Stomach (tissue), 9 donors: ENCODE results near the gene HNRNPLL. TPM values are rescaled to one million over a fixed set of nuclear protein-coding genes. Genes with fewer than 3 reads are reported as not detected.
A peak's percentile ranks its signal among the peaks of the same experiment; 100 is the strongest.

ENCODE experiments used
- DNase-seq, 2 donors: peaks; one replicate each; pipeline versions ENCODE4 v3.0.0 to v3.0.0-alpha.2; 2013 to 2019
- H3K27ac ChIP-seq, 5 donors: fragments of 200-600 bp in 4 of 5; sonication (generic) in 4 of 5; one replicate each; pipeline ENCODE4 v1.5.1; 2013 to 2019; ENCODE audit warnings: mild to moderate bottlenecking in 1 of 5, moderate library complexity in 1 of 5
- H3K27me3 ChIP-seq, 3 donors: fragments of 200-600 bp; sonication (generic); one replicate each; pipeline ENCODE4 v1.5.1; 2017 to 2019; ENCODE audit warnings: mixed run types in 1 of 3
- H3K36me3 ChIP-seq, 4 donors: fragments of 200-600 bp; sonication (generic); 1 replicate in 3 of 4; 2 replicates in 1 of 4; pipeline ENCODE4 v1.5.1; 2016 to 2019
- H3K4me1 ChIP-seq, 4 donors: fragments of 200-600 bp; sonication (generic); one replicate each; pipeline ENCODE4 v1.5.1; 2016 to 2019
- H3K4me3 ChIP-seq, 4 donors: fragments of 200-600 bp; sonication (generic) in 3 of 4; one replicate each; pipeline ENCODE4 v1.5.1; 2016 to 2019; ENCODE audit warnings: mild to moderate bottlenecking in 1 of 4
- H3K9me3 ChIP-seq, 4 donors: fragments of 200-600 bp; sonication (generic); one replicate each; pipeline ENCODE4 v1.5.1; 2016 to 2019
- CTCF ChIP-seq, 7 experiments: fragments of 450-650 bp in 4 of 7; fragments of 200-600 bp in 3 of 7; sonication (generic) in 3 of 7; IDR thresholded peaks; one replicate each; pipeline ENCODE4 v1.5.1; 2016 to 2019; ENCODE audit warnings: antibody characterized with exemption in 7 of 7, control low read depth in 2 of 7, mild to moderate bottlenecking in 1 of 7
- EP300 ChIP-seq: sonication (generic); formaldehyde crosslinking; IDR thresholded peaks from one replicate; pipeline ENCODE4 v1.6.1; 2017; ENCODE audit warnings: antibody characterized with exemption
- POLR2A ChIP-seq, 4 donors: fragments of 450-650 bp; IDR thresholded peaks; one replicate each; pipeline ENCODE4 v1.6.1; 2016; ENCODE audit warnings: antibody characterized with exemption in 4 of 4, control low read depth in 2 of 4, mild to moderate bottlenecking in 1 of 4, moderate library complexity in 1 of 4
- POLR2AphosphoS5 ChIP-seq, 3 donors: sonication (generic); formaldehyde crosslinking; IDR thresholded peaks; one replicate each; pipeline ENCODE4 v1.6.1; 2016; ENCODE audit warnings: antibody characterized with exemption in 3 of 3
- WGBS, 5 donors: extraction: QIAGEN DNeasy Blood & Tissue Kit in 3 of 5; methylation state at CpG; one replicate each; pipeline versions ENCODE4 v1.1.5 to v1.1.7; 2013 to 2018; 5-methylcytosine and 5-hydroxymethylcytosine counted together
- intact Hi-C: fragments of 100-400 bp; cut with DNase I; formaldehyde crosslinking; loops from one replicate; pipeline ENCODE4 v1.15.1; 2023; ENCODE audit warnings: low total_unique reads
- polyA plus RNA-seq, 3 donors: library from polyadenylated mRNA; stranded (reverse); fragments of 200-250 nt; gene quantifications; one replicate each; pipeline ENCODE4 v1.2.3, GENCODE V29; 2013
- total RNA-seq, 5 donors: library from RNA; depleted of rRNA; stranded (reverse); fragments of >200 nt; gene quantifications; one replicate each; pipeline versions ENCODE4 v1.1.0 to v1.2.3, GENCODE V29; 2014 to 2016
- donor health status: healthy with polysubstance abuse.
- donor health status: Bipolar disorder and iron deficiency.
- donor health status: healthy.

The HNRNPLL gene
- total and polyA plus RNA-seq, 8 donors: 12.2 to 97.9 (median 25.7) TPM

GRCh38 chr2:38622210-38622609 lies 19.5 kb upstream of the HNRNPLL start:
- Histone ChIP-seq H3K27ac (no peak overlapping the region), H3K4me3 (no peak overlapping the region), H3K27me3 (no peaks in the 10 kb centered on the region), H3K4me1 (peaks cover under 1 to 31% (median 24%) of the 10 kb centered on the region in 4 donors), H3K36me3 (no peaks in the 10 kb centered on the region), H3K9me3 (no peaks in the 10 kb centered on the region)
- intact Hi-C loops: no loop called here
- no peak for DNase-seq
- WGBS, 5 donors: 59 to 70% (median 63%) methylated on average over 3 of the region's 3 CpGs
- TF ChIP-seq POLR2AphosphoS5 (IDR thresholded peaks at IDR 0.05) (no peak), CTCF (IDR thresholded peaks at IDR 0.05) (no peak), EP300 (no peak), POLR2A (IDR thresholded peaks at IDR 0.05) (no peak)

GRCh38 chr2:38621018-38621417 lies 18.3 kb upstream of the HNRNPLL start:
- no peak overlapping the region for H3K27ac ChIP-seq
- no peaks in the 10 kb centered on the region for H3K9me3 ChIP-seq
- no peaks in the 10 kb centered on the region for H3K27me3 ChIP-seq
- no peak for TF ChIP-seq CTCF (IDR thresholded peaks at IDR 0.05)
- TF ChIP-seq EP300: no peak
- no peak for TF ChIP-seq POLR2AphosphoS5 (IDR thresholded peaks at IDR 0.05)
- TF ChIP-seq POLR2A (IDR thresholded peaks at IDR 0.05): no peak
- H3K36me3 ChIP-seq: no peaks in the 10 kb centered on the region
- DNase-seq: no peak
- no peak overlapping the region for H3K4me3 ChIP-seq
- intact Hi-C loops: no loop called here
- H3K4me1 ChIP-seq: peaks cover 0 to 31% (median 19%) of the 10 kb centered on the region in 4 donors

GRCh38 chr2:38620282-38620977 lies 17.7 kb upstream of the HNRNPLL start:
- WGBS, 5 donors: 20 to 36% (median 32%) methylated on average over 7 of the region's 7 CpGs

More at GRCh38 chr2:38620282-38620977, 17.7 kb upstream of the HNRNPLL start:
- H3K27ac ChIP-seq: peak overlapping the region in 2 of 5 donors; percentile 10 to 56
- DNase-seq: peak in 1 of 2 donors; percentile 84
- no peaks in the 10 kb centered on the region for H3K9me3 ChIP-seq
- TF ChIP-seq CTCF (IDR thresholded peaks at IDR 0.05): no peak
- TF ChIP-seq POLR2A (IDR thresholded peaks at IDR 0.05): no peak
- TF ChIP-seq POLR2AphosphoS5 (IDR thresholded peaks at IDR 0.05): peak in 1 of 3 donors; percentile 45
- TF ChIP-seq EP300: no peak
- no peak overlapping the region for H3K4me3 ChIP-seq
- no peaks in the 10 kb centered on the region for H3K36me3 ChIP-seq
- intact Hi-C loops: no loop called here
- H3K27me3 ChIP-seq: no peaks in the 10 kb centered on the region
- H3K4me1 ChIP-seq: peaks cover 0 to 31% (median 19%) of the 10 kb centered on the region in 4 donors
